ENCODE measurements around the gene SPTBN1. TPM values are rescaled to one million over a fixed set of nuclear protein-coding genes. Genes with fewer than 3 reads are reported as not detected.
A peak's percentile ranks its signal among the peaks of the same experiment; 100 is the strongest.

SPTBN1 gene
- total RNA-seq, 1 experiment from 2014 or later = 171 TPM

- Mint-ChIP-seq H3K4me3 (ENCODE audit: unreplicated experiment) (no peak overlapping the region), H3K27ac (ENCODE audit: low read depth, unreplicated experiment) (peak overlapping the region; percentile 88)
- intact Hi-C loops (cut with micrococcal nuclease) = no loop called here
Observed at GRCh38 chr2:54531558-54531957, 75.4 kb downstream of the SPTBN1 start.

GRCh38 chr2:54534221-54534620 lies 78.1 kb downstream of the SPTBN1 start:
- H3K9me3 Mint-ChIP-seq (ENCODE audit: unreplicated experiment) = no peaks in the 10 kb centered on the region
- no peaks in the 10 kb centered on the region for H3K36me3 Mint-ChIP-seq (ENCODE audit: insufficient read depth, unreplicated experiment)
- no TSS peak for BruUV-seq (replicated peaks)
- intact Hi-C loops (cut with micrococcal nuclease) = no loop called here
- DNase-seq (ENCODE audit: unreplicated experiment) = no peak
- ChIA-PET POLR2A (interaction anchor here (1.4 to 12.8 kb wide), 4 partner anchors 14 to 37 kb away, joined by 3 to 249 read pairs (median 4); no protein-coding TSS in a partner anchor), CTCF (interaction anchor here (1.3 kb wide), 1 partner anchor 14 kb away, joined by 3 read pairs; no protein-coding TSS in a partner anchor)
- H3K4me3 Mint-ChIP-seq (ENCODE audit: unreplicated experiment) = no peak overlapping the region
- H3K4me1 Mint-ChIP-seq (ENCODE audit: insufficient read depth, unreplicated experiment) = peaks cover 27% of the 10 kb centered on the region
- TF ChIP-seq CTCF (IDR thresholded peaks at IDR 0.05; ENCODE audit: unreplicated experiment) = no peak
- peak overlapping the region; percentile 94 for H3K27ac Mint-ChIP-seq (ENCODE audit: low read depth, unreplicated experiment)
- H3K27me3 Mint-ChIP-seq (ENCODE audit: insufficient read depth, unreplicated experiment) = no peaks in the 10 kb centered on the region

More at GRCh38 chr2:54531558-54531957, 75.4 kb downstream of the SPTBN1 start:
- ChIA-PET CTCF (interaction anchor here (0.6 to 1.9 kb wide), 10 partner anchors 9 to 315 kb away, joined by 3 to 11 read pairs (median 4); no protein-coding TSS in a partner anchor), POLR2A (interaction anchor here (0.7 to 12.8 kb wide), 20 partner anchors 9 to 1238 kb away, joined by 3 to 249 read pairs (median 5); partner anchors contain the start of gene ACYP2)
- peak; percentile 81 for DNase-seq (ENCODE audit: unreplicated experiment)
- H3K27me3 Mint-ChIP-seq (ENCODE audit: insufficient read depth, unreplicated experiment) = no peaks in the 10 kb centered on the region
- TF ChIP-seq CTCF (IDR thresholded peaks at IDR 0.05; ENCODE audit: unreplicated experiment) = no peak
- peaks cover 27% of the 10 kb centered on the region for H3K4me1 Mint-ChIP-seq (ENCODE audit: insufficient read depth, unreplicated experiment)
- H3K36me3 Mint-ChIP-seq (ENCODE audit: insufficient read depth, unreplicated experiment) = no peaks in the 10 kb centered on the region
- no peaks in the 10 kb centered on the region for H3K9me3 Mint-ChIP-seq (ENCODE audit: unreplicated experiment)
- no TSS peak for BruUV-seq (replicated peaks)

DNA sequence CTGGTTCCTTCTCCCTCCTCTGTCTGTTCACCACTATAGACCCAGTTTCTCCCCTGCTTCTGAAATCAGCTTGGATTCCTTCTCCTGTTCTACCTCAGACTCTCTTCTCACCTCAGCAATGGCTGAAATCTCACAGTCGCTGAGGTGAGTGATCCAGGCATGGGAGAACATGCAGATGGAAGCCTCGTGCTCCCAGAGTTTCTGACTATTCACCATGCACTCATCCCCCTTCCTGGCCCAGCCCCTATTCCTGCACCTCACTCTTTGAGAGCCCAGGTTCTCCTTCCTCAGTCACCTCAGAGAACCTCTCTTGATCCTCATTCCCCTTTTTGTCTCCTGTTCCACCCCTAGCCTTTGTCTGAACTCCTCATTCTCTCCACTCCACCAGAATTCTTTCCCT lies 78.5 kb downstream of the SPTBN1 start:
- no TSS peak for BruUV-seq (replicated peaks)
- Mint-ChIP-seq H3K27ac (ENCODE audit: low read depth, unreplicated experiment) (peak overlapping the region; percentile 10), H3K4me3 (ENCODE audit: unreplicated experiment) (no peak overlapping the region), H3K4me1 (ENCODE audit: insufficient read depth, unreplicated experiment) (peaks cover 27% of the 10 kb centered on the region), H3K36me3 (ENCODE audit: insufficient read depth, unreplicated experiment) (no peaks in the 10 kb centered on the region), H3K9me3 (ENCODE audit: unreplicated experiment) (no peaks in the 10 kb centered on the region), H3K27me3 (ENCODE audit: insufficient read depth, unreplicated experiment) (no peaks in the 10 kb centered on the region)
- CTCF ChIA-PET = interaction anchor here (1.3 kb wide), 1 partner anchor 13 kb away, joined by 3 read pairs; no protein-coding TSS in a partner anchor
- intact Hi-C loops (cut with micrococcal nuclease) = no loop called here
- POLR2A ChIA-PET = interaction anchor here (1.4 to 12.8 kb wide), 4 partner anchors 14 to 37 kb away, joined by 3 to 249 read pairs (median 4); no protein-coding TSS in a partner anchor
- no peak for TF ChIP-seq CTCF (IDR thresholded peaks at IDR 0.05; ENCODE audit: unreplicated experiment)
- no peak for DNase-seq (ENCODE audit: unreplicated experiment)

- no peak for DNase-seq (ENCODE audit: unreplicated experiment)
- Mint-ChIP-seq H3K27ac (ENCODE audit: low read depth, unreplicated experiment) (peak overlapping the region; percentile 10), H3K9me3 (ENCODE audit: unreplicated experiment) (no peaks in the 10 kb centered on the region), H3K4me1 (ENCODE audit: insufficient read depth, unreplicated experiment) (peaks cover 27% of the 10 kb centered on the region), H3K4me3 (ENCODE audit: unreplicated experiment) (no peak overlapping the region), H3K27me3 (ENCODE audit: insufficient read depth, unreplicated experiment) (no peaks in the 10 kb centered on the region), H3K36me3 (ENCODE audit: insufficient read depth, unreplicated experiment) (no peaks in the 10 kb centered on the region)
- TF ChIP-seq CTCF (IDR thresholded peaks at IDR 0.05; ENCODE audit: unreplicated experiment) = no peak
- ChIA-PET CTCF (no interaction called here), POLR2A (interaction anchor here (0.8 to 1.7 kb wide), 5 partner anchors 15 to 64 kb away, joined by 3 to 13 read pairs (median 5); no protein-coding TSS in a partner anchor)
- BruUV-seq (replicated peaks) = no TSS peak
- intact Hi-C loops (cut with micrococcal nuclease) = no loop called here
Observed at GRCh38 chr2:54535599-54536195, 79.6 kb downstream of the SPTBN1 start.
